ENCODE results near the gene GPR137.
A peak's percentile ranks its signal among the peaks of the same experiment; 100 is the strongest.

Gene GPR137

DNA sequence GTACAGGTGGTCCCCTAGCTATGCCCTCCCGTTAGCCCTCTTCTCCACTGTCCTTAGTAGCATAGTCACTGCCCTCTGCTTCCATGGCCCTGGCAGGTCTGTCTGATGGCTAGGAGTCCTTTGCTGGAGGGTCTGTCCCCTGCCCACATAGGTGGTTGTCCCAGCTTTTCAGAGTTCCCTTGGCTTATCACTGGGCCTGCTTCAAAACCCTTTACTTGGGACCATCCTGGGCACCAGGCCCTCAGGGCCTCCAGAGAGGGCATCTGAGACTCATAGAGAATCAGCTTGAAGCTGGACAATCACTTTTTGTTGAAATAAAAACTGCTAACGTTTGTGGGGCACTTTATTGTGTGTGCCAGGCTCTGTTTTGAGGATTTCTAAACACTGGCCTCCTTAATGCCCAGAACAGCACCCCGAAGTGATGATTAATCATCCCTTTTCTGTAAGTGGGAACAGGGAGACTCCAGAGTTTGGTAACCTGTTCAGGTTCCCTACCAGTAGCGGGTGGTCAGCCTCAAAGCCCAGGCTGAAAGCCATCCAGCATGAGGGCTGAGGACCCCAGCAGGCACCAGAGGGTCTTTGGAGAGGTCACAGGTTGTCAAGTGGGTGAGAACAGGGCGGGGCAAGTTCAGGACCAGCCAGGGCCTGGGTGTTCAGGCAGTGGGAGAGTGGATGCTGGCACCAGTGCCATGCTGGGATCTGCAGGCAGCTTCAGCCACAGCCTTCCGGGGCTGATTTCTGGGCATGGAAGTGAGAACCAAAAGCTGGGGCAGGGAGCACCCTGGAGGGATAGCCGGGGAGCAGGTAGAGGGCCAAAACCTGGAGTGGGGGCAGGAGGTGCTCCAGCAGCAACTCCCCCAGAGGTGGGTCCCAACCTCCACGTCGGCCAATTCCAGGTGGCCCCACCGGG is 5.0 kb downstream of the GPR137 start:
- TF ChIP-seq, protein P1, sequence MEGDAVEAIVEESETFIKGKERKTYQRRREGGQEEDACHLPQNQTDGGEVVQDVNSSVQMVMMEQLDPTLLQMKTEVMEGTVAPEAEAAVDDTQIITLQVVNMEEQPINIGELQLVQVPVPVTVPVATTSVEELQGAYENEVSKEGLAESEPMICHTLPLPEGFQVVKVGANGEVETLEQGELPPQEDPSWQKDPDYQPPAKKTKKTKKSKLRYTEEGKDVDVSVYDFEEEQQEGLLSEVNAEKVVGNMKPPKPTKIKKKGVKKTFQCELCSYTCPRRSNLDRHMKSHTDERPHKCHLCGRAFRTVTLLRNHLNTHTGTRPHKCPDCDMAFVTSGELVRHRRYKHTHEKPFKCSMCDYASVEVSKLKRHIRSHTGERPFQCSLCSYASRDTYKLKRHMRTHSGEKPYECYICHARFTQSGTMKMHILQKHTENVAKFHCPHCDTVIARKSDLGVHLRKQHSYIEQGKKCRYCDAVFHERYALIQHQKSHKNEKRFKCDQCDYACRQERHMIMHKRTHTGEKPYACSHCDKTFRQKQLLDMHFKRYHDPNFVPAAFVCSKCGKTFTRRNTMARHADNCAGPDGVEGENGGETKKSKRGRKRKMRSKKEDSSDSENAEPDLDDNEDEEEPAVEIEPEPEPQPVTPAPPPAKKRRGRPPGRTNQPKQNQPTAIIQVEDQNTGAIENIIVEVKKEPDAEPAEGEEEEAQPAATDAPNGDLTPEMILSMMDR (IDR thresholded peaks at IDR 0.05; ENCODE audit: low read depth, low read length): no peak
- H3K4me3 ChIP-seq (ENCODE audit: low read depth, low read length): no peak overlapping the region

DNA sequence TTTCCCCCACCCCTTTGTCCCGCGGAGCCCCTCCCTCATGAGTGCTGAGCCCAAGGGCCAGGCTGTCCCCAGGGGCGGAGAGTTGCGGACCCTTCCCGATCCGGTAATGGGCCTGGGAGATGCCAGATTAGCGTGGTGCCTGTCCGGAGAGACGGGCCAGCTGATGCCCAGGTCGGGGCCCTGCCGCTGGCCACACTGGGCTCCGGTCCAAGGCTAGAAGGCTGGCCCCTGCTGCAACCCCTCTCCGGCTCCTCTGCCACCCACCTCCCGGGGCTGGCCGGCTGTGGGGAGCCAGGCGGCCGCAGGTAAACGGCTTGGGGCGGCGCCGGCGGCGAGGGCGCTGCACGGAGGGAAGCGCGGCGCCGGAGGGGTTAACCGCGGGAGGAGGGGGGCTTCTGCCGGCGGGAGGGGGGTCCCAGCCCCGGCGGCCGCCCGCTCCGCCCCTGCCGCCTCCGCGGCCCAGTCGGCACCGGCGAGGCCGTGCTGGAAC is 5.7 kb downstream of the GPR137 start, which contains the start of gene KCNK4:
Gene KCNK4 (plus strand): TSS at position 41 of the 490 bp plus-strand sequence. CDS start 1,717 bp downstream, outside the sequence.
- H3K4me3 ChIP-seq (ENCODE audit: low read depth, low read length): peak within 1 kb of the TSS; percentile 37
- TF ChIP-seq, protein P1 (IDR thresholded peaks at IDR 0.05; ENCODE audit: low read depth, low read length): no peak

DNA sequence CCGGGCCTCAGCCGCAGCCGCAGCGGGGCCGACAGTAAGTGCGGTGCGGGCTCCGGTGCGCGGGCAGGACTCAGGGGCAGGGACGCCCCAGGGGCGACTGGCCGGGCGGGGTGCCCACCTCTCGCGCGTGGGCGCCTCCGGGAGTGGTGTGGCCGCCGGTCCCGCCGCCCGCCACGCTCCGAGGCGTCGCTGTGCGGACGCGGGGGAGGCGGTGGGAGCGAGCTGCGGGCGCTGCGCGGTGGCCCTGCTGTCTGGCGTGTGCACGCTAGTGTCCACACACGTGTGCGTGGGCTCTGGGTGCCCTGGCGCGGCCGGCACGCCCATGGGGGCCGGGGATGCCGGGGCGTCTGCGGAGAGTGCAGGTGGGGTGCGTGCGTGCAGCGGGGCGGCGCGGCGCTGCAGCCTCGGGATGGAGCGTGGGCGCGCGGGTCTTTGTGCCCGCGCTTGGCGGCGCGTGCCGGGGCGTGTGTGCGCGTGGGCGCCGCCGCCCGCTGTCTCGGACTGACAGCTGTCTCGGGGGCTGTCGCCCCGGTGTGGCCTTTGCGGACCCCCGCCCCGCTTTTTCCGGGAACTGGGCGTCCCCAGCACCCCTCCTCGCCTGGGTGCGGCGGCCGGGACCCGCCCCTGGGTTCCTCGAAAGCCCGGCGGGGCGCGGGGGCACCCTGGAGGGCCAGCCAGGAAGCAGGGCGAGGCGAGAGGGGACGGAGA is 6.3 kb downstream of the GPR137 start:
- TF ChIP-seq, protein P1 (IDR thresholded peaks at IDR 0.05; ENCODE audit: low read depth, low read length): no peak
- peak overlapping the region; percentile 37 for H3K4me3 ChIP-seq (ENCODE audit: low read depth, low read length)

DNA sequence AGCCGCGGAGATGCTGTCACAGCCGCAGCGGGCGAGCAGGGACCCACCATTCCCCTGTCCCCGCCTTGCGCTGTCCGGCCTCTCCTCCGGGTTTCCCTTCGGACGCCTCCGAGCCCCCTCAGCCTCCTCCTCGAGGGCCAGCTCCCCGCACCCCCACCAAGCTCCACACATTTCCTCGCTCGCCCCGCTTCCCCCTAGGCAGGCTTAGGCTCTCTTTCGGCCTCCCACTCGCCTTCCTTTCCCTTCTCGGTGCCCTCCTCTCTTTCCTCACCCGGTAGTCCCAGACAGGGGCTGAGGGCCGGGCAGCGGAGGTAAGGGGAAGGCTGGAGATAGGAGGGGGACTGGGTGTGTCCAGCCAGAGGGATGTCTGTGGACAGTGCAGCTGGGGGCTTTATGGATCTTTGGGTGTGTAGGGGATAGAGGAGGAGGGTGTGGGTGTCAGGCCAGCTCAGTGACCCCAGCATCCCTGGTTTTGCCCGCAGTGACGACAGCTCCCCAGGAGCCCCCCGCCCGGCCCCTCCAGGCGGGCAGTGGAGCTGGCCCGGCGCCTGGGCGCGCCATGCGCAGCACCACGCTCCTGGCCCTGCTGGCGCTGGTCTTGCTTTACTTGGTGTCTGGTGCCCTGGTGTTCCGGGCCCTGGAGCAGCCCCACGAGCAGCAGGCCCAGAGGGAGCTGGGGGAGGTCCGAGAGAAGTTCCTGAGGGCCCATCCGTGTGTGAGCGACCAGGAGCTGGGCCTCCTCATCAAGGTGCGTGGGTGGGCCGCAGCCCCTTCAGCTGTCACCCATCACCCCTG is 7.0 kb downstream of the GPR137 start:
- H3K4me3 ChIP-seq (ENCODE audit: low read depth, low read length): peak overlapping the region; percentile 37

DNA sequence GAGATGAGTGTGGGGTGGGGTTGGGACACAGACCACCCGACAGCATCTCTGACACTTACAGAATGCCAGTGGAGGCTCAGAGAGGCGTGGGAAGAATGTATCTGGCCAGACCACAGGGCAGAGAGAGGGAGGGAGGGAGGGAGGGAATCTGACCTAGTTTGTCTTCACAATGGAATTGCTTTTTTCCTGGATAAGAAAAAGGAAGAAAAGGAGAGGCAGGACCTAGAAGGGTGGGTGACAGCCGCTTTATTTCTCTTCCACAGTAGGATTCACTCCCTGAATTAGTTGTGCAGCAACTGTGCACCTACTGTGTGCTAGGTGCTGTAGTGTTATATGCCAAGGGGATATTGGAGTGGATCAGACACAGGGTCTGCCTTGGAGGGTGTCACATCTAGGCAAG is 9.1 kb downstream of the GPR137 start:
- no peak overlapping the region for H3K4me3 ChIP-seq (ENCODE audit: low read depth, low read length)

More for the DNA sequence above, 7.0 kb downstream of the GPR137 start:
- TF ChIP-seq, protein P1 (IDR thresholded peaks at IDR 0.05; ENCODE audit: low read depth, low read length): no peak

DNA sequence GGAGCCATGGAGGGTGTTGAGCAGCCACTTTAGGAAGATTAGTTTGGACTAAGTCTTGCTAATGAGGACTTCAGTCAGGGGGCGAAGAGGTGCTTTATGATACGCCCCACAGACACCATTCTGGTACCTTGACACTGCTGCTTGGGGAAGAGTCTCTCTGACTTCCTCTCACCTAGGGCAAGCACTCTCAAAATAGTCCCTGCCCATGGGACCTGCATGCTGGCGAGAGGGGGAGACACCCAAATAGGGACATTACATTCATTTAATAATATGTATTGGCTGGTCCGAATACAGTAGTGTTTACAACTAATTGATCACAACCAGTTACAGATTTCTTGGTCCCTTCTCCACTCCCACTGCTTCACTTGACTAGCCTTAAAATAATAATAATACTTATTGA is 10.1 kb downstream of the GPR137 start:
- TF ChIP-seq, protein P1 (IDR thresholded peaks at IDR 0.05; ENCODE audit: low read depth, low read length): no peak
- H3K4me3 ChIP-seq (ENCODE audit: low read depth, low read length): no peak overlapping the region

More for the DNA sequence above, 9.1 kb downstream of the GPR137 start:
- TF ChIP-seq, protein P1 (IDR thresholded peaks at IDR 0.05; ENCODE audit: low read depth, low read length): no peak
